Lung (tissue), 12 donors: ENCODE measurements around the gene LZTS2. TPM values are rescaled to one million over a fixed set of nuclear protein-coding genes. Genes with fewer than 3 reads are reported as not detected.

Source experiments
- ATAC-seq: fragments of 200-7000 bp; cut with Tn5 transposase; one replicate; pipeline ENCODE4 v1.9.1; 2020; ENCODE audit warnings: moderate number of reproducible peaks; ENCODE audit not compliant: insufficient read depth, low FRiP score
- DNase-seq, 3 donors: peaks; one replicate each; pipeline ENCODE4 v3.0.0-alpha.2; 2013 to 2017
- H3K27ac ChIP-seq, 2 donors: one replicate each; pipeline ENCODE4 v1.5.1; 2013; ENCODE audit warnings: mild to moderate bottlenecking in 2 of 2, moderate library complexity in 2 of 2, control low read depth in 1 of 2, inconsistent platforms in 1 of 2, low read depth in 1 of 2, low read length in 1 of 2
- H3K27me3 ChIP-seq, 3 donors: one replicate each; pipeline ENCODE4 v1.5.1; 2013; ENCODE audit warnings: low read length in 2 of 3; ENCODE audit not compliant: control insufficient read depth in 3 of 3, insufficient read depth in 3 of 3
- H3K36me3 ChIP-seq, 4 donors: one replicate each; pipeline ENCODE4 v1.5.1; 2013; ENCODE audit warnings: low read length in 4 of 4, mild to moderate bottlenecking in 1 of 4, moderate library complexity in 1 of 4; ENCODE audit not compliant: control insufficient read depth in 4 of 4, insufficient read depth in 4 of 4
- H3K4me1 ChIP-seq, 5 donors: one replicate each; pipeline ENCODE4 v1.5.1; 2013; ENCODE audit warnings: low read length in 5 of 5, mild to moderate bottlenecking in 2 of 5, moderate library complexity in 1 of 5; ENCODE audit not compliant: control insufficient read depth in 5 of 5, insufficient read depth in 5 of 5
- H3K4me3 ChIP-seq: one replicate; pipeline ENCODE4 v1.5.1; 2013; ENCODE audit warnings: mild to moderate bottlenecking, control low read depth, moderate library complexity
- H3K9ac ChIP-seq, 2 donors: one replicate each; pipeline ENCODE4 v1.5.1; 2013; ENCODE audit warnings: low read length in 2 of 2, control low read depth in 1 of 2; ENCODE audit not compliant: insufficient read depth in 1 of 2
- H3K9me3 ChIP-seq, 4 donors: one replicate each; pipeline ENCODE4 v1.5.1; 2013; ENCODE audit warnings: low read length in 3 of 4, mild to moderate bottlenecking in 1 of 4, moderate library complexity in 1 of 4; ENCODE audit not compliant: control insufficient read depth in 4 of 4, insufficient read depth in 3 of 4
- WGBS, 2 donors: extraction: QIAGEN DNeasy Blood & Tissue Kit; methylation state at CpG; one replicate each; pipeline ENCODE4 v1.1.7; 2013; 5-methylcytosine and 5-hydroxymethylcytosine counted together
- polyA plus RNA-seq, 2 donors: library from polyadenylated mRNA; stranded (reverse); fragments of 200-250 nt; gene quantifications; one replicate each; pipeline ENCODE4 v1.2.1, GENCODE V29; 2013
- total RNA-seq, 2 donors: library from RNA; depleted of rRNA in 1 of 2; stranded (reverse); fragments of >200 nt in 1 of 2; gene quantifications; one replicate each; pipeline ENCODE4 v1.2.1, GENCODE V29; 2014 to 2021
- TF ChIP-seq, protein P1 (sequence below): IDR thresholded peaks from 2 replicates; pipeline ENCODE4 v1.5.1; 2012; ENCODE audit warnings: mild to moderate bottlenecking; ENCODE audit errors: control extremely low read depth, extremely low read depth
- donor health status: control.
- donor health status: control.
- donor health status: Bipolar disorder and iron deficiency.
- donor health status: healthy.
- donor health status: DM: yes; HTN: yes; CAD: no.

LZTS2 gene
- total and polyA plus RNA-seq, 4 donors: 44.5 to 76.8 (median 55.6) TPM

DNA sequence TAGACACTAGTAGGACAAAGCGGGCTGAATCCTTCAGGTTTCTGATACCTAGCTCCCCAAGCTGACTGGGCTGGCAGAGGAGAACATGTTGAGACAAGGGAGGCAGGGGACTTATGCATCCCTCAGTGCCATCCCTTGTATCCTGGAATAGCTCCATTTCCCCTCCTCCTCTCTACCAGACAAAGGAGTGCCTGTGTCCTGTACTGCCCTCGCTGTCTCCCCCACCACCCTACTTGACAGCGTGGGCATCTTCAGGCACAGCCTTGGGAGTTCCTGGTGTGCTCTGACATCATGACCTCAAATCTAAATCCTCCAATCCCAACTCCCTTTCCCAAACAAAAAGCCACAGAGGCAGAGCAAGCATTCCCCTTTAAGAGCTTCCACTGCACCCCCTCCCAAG, 40.5 kb downstream of the LZTS2 start:
- H3K4me3 ChIP-seq: no peak overlapping the region
- no peak for ATAC-seq
- no peak for DNase-seq
- WGBS, 2 donors: 96 to 97% methylated on average over 3 of the region's 3 CpGs
- H3K36me3 ChIP-seq: peaks cover 4 to 40% (median 13%) of the 10 kb centered on the region in 4 donors
- no peaks in the 10 kb centered on the region for H3K9me3 ChIP-seq
- H3K27ac ChIP-seq: no peak overlapping the region
- peaks cover 0 to 20% (median 2%) of the 10 kb centered on the region in 5 donors for H3K4me1 ChIP-seq
- TF ChIP-seq, protein P1, sequence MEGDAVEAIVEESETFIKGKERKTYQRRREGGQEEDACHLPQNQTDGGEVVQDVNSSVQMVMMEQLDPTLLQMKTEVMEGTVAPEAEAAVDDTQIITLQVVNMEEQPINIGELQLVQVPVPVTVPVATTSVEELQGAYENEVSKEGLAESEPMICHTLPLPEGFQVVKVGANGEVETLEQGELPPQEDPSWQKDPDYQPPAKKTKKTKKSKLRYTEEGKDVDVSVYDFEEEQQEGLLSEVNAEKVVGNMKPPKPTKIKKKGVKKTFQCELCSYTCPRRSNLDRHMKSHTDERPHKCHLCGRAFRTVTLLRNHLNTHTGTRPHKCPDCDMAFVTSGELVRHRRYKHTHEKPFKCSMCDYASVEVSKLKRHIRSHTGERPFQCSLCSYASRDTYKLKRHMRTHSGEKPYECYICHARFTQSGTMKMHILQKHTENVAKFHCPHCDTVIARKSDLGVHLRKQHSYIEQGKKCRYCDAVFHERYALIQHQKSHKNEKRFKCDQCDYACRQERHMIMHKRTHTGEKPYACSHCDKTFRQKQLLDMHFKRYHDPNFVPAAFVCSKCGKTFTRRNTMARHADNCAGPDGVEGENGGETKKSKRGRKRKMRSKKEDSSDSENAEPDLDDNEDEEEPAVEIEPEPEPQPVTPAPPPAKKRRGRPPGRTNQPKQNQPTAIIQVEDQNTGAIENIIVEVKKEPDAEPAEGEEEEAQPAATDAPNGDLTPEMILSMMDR: no peak
- no peak overlapping the region for H3K9ac ChIP-seq
- no peaks in the 10 kb centered on the region for H3K27me3 ChIP-seq

DNA sequence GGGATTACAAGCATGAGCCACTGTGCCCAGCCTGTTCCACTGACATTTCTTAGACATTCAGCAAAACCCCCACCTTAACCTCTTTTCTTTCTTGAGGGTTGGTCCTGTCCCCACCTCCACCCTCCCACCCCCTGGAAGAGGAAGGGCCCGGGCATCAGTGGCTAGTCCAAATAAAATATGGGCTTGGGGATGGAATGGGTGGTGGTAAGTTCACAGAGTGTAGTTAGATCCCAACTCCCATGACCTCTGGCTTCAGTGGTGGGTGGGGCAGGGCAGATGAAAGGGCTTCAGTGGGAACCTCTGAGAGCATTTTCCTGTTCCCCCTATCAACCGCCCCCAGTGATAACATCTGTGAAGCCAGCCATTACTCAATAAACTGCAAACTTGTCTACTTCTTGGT, 41.2 kb downstream of the LZTS2 start:
- ATAC-seq (no peak), DNase-seq (no peak)
- H3K27me3 ChIP-seq: peaks cover 0 to 6% (median 4%) of the 10 kb centered on the region in 3 donors
- TF ChIP-seq, protein P1: no peak
- H3K4me3 ChIP-seq: no peak overlapping the region
- no peak overlapping the region for H3K27ac ChIP-seq
- H3K36me3 ChIP-seq: peaks cover 4 to 34% (median 11%) of the 10 kb centered on the region in 4 donors
- no peaks in the 10 kb centered on the region for H3K9me3 ChIP-seq
- peaks cover 0 to 20% (median 2%) of the 10 kb centered on the region in 5 donors for H3K4me1 ChIP-seq
- 38 to 39% methylated on average over 2 of the region's 2 CpGs for whole genome bisulfite sequencing, 2 donors
- no peak overlapping the region for H3K9ac ChIP-seq

DNA sequence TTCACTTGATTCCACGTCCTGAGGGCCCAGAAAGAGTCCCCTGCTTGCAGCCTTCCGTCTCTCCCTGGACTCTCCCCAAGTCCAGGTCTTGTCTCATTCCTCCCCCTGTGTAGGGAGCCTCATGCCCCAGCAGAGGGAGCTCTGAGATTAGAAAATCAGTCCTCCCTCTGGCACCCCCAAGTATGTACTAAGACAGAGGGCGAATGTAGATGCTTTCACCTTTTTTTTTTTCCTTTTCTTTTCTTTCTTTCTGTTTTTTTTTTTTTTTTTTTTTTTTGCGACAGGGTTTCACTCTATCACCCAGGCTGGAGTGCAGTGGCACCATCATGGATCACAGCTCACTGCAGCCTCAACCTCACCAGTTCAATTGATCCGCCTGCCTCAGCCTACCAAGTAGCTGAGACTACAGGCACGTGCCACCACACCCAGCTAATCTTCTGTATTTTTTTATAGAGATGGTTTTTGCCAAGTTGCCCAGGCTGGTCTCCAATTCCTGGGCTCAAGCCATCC, 41.7 kb downstream of the LZTS2 start:
- Histone ChIP-seq H3K9me3 (no peaks in the 10 kb centered on the region), H3K9ac (no peak overlapping the region), H3K27me3 (peaks cover 0 to 10% (median 6%) of the 10 kb centered on the region in 3 donors), H3K4me1 (peaks cover 0 to 20% (median 2%) of the 10 kb centered on the region in 5 donors), H3K4me3 (no peak overlapping the region), H3K27ac (no peak overlapping the region), H3K36me3 (peaks cover 4 to 29% (median 10%) of the 10 kb centered on the region in 4 donors)
- DNase-seq (peak; percentile 86 to 93 (median 91)), ATAC-seq (peak; percentile 64)
- WGBS, 2 donors: 25 to 36% methylated on average over 5 to 6 of the region's 6 CpGs
- TF ChIP-seq, protein P1: peak; percentile 87

DNA sequence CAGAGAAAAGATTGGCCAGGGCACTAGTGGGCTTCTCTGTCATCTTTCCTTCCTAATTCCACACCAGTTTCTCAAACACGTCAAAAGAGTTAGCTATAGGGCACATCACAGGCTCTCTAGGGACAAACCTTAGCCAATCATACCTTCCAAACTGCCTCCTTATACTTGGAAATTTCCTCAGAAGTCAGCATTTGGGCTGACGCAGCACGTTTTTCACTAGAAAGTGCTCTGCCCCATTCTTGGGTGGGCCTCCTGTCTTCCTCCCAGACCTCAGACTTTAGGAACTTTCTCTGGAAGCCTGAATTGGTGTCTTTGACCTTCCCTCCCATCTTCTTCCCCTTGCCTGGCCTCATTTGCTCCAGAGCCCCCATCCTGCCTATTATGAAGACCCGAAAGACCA, 42.5 kb downstream of the LZTS2 start:
- TF ChIP-seq, protein P1: no peak
- Histone ChIP-seq H3K4me3 (no peak overlapping the region), H3K27ac (peak overlapping the region; percentile 65 to 95), H3K4me1 (peaks cover 0 to 24% (median 2%) of the 10 kb centered on the region in 5 donors), H3K27me3 (peaks cover 0 to 18% (median 13%) of the 10 kb centered on the region in 3 donors), H3K9ac (peak overlapping the region; percentile 68 to 92), H3K36me3 (peaks cover 3 to 21% (median 6%) of the 10 kb centered on the region in 4 donors), H3K9me3 (no peaks in the 10 kb centered on the region)
- 77% methylated on average over 4 of the region's 4 CpGs for WGBS, 2 donors
- DNase-seq (peak in 1 of 3 donors; percentile 19), ATAC-seq (no peak)
